Germinal center (tissue), 1 donor: ENCODE data around the gene WIF1.

ENCODE experiments used
- DNase-seq: peaks from one replicate; pipeline ENCODE4 v3.0.0; 2012; ENCODE audit warnings: mixed read lengths, low spot score

Gene WIF1

GRCh38 chr12:65122703-65123102 is 1.6 kb upstream of the WIF1 start:
- no peak for DNase-seq

- DNase-seq, result no peak
Observed at GRCh38 chr12:65121956-65122469, 908 bp upstream of the WIF1 start.

GRCh38 chr12:65119063-65119462 is 2.0 kb downstream of the WIF1 start:
- no peak for DNase-seq

- DNase-seq, result no peak
Observed at GRCh38 chr12:65113621-65114035, 7.5 kb downstream of the WIF1 start.

GRCh38 chr12:65106948-65107347 is 14.2 kb downstream of the WIF1 start:
- no peak for DNase-seq

GRCh38 chr12:65100140-65100539 is 21.0 kb downstream of the WIF1 start:
- DNase-seq, result no peak

DNA sequence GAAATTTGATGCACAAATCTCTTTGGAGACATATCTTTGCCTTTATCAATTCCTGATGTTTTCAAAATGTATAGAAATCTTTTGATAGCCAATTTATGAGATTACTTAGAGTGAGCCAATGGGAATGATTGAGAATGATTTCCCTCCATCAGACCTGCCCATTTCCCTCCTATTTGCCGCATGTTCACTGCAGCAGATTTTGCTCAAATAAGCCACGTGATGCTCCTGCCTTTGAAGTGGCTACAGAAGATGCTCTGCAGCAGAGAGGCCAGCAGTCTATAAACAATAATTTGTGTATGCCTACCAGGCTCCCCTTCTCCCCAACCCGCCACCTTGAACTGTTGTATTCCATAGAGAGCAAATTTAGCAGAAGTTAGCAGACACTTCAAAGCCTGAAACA is 21.9 kb downstream of the WIF1 start:
- DNase-seq, result no peak

GRCh38 chr12:65098364-65098763 is 22.7 kb downstream of the WIF1 start:
- DNase-seq, result no peak

DNA sequence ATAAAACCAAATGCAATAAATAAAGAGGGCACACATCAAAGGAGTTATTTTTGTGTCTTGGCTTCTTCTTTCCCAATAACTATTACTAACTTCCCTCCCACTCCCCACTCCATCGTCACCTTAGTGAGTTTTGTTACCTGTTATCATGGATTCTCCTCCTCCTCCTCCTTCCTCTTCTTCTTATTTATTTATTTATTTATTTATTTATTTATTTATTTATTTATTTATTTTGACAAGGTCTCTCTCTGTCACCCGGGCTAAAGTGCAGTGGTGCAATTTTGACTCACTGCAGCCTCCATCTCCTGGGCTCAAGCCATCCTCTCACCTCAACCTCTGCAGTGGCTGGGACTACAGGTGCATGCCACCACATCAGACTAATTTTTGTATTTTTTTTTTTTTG is 26.4 kb downstream of the WIF1 start:
- no peak for DNase-seq

DNA sequence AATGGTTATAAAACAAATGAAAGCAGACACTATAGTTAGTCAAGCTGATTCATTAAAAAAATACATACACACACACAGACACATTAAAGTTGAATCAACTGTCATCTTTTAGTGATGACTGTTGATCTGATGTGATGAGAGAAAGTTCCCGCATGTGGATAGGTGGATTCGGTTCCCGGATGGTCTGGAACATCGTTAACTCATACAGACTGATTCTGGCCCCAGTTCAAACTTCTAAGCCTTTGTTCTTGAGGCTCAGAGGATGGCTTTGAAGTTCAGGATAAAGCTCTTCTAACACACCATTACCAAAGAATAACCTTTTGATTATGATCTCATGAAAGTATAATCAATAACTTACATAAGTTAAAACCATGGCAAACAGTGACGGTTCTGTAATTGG is 27.5 kb downstream of the WIF1 start:
- DNase-seq, result no peak

- no peak for DNase-seq
Observed at GRCh38 chr12:65090461-65090860, 30.6 kb downstream of the WIF1 start.

- DNase-seq, result no peak
Observed at GRCh38 chr12:65086236-65086635, 34.9 kb downstream of the WIF1 start.

GRCh38 chr12:65084579-65084978 is 36.5 kb downstream of the WIF1 start:
- no peak for DNase-seq

DNA sequence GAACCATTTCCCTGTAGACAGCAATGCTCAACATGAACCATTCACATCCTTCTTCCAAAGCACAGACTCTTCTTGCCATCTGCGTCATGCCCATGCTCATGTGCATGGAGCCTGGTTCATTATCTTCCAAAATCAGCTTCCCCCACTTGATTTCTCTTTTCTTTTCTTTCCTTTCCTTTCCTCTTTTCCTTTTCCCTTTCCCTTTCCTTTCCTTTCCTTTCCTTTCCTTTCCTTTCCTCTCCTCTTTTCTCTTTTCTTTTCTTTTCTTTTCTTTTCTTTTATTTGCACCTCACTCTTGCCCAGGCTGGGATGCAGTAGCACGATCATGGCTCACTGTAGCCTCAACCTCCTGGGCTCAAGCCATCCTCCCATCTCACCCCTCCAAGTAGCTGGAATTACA is 37.5 kb downstream of the WIF1 start:
- no peak for DNase-seq

- DNase-seq, result no peak
Observed at GRCh38 chr12:65082406-65082805, 38.7 kb downstream of the WIF1 start.

GRCh38 chr12:65081496-65081895 is 39.6 kb downstream of the WIF1 start:
- DNase-seq, result no peak

GRCh38 chr12:65074932-65075331 is 46.2 kb downstream of the WIF1 start:
- no peak for DNase-seq

GRCh38 chr12:65069336-65069735 is 51.8 kb downstream of the WIF1 start:
- no peak for DNase-seq

DNA sequence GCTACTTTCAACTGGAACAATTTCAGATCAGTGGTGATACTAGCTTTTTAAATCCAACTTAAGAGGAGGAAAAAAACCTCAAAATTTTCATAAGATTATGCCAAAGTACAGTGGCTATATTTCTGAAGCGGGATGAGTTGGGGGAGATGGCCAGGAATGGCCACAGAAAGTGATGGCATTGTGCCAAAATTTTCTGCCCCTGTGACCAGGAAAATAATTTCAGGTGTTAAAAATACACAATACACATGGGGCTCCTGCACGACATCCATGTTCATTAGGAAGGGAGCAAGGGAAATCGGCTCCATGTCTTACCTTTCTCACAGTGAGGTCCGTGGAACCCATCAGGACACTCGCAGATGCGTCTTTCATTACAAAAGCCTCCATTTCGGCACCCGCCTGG is 53.7 kb downstream of the WIF1 start:
- DNase-seq, result no peak

DNA sequence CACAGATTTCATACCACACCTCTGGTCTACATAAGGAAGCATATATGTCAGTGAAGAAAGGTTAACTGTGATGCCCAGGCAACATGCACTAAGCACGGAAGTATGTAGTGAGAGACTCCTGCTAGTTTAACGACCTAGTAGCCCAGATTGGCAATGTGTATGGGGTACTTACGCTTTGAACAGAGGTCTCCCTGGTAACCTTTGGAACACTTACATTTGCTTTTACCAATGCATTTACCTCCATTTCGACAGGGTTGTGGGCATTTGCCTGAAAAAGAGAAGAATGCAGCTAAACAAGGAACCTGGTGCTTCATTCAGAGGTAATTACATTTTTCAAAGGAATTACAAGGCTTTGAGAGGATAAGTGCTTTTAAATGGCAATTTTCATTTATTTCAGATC is 65.2 kb downstream of the WIF1 start:
- DNase-seq, result no peak

DNA sequence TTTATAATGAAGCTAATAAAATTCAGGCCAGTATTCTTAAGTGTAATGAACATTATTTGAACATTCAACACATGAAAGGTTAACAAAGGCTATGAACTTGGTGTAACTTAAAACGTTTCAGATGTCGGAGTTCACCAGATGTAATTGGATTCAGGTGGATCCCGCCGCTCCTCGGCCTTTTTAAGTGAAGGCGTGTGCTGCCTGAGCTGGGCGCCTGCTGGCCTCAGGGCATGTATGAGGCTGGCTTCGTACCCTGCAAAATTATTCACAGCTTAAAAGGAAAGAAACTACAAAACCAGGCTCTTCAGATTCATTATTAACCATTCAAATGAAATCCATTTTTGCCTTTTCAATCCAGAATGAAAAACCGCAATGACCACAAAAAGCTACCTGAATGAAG is 69.9 kb downstream of the WIF1 start:
- no peak for DNase-seq

DNA sequence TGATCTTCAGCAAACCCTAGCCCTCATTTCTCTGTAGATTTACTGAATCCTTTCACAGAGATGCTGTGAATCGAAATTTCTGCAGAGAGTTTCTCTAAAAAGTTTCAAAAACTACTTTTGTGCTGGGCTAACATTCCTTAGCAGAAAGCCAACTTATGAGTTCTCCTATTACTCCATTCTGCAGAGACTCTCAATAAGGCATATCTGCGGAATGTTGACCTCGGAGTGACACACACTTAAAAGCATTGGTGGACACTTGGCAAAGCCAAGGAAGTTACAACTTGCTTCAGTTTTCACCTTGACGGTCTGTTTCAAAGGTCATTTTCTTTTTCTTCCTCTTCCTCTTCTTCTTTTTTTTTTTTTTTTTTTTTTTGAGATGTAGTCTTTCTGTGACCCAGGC is 75.8 kb downstream of the WIF1 start:
- no peak for DNase-seq

- no peak for DNase-seq
Observed at GRCh38 chr12:65039301-65039700, 81.8 kb downstream of the WIF1 start.

GRCh38 chr12:65025136-65025535 is 96.0 kb downstream of the WIF1 start:
- no peak for DNase-seq

DNA sequence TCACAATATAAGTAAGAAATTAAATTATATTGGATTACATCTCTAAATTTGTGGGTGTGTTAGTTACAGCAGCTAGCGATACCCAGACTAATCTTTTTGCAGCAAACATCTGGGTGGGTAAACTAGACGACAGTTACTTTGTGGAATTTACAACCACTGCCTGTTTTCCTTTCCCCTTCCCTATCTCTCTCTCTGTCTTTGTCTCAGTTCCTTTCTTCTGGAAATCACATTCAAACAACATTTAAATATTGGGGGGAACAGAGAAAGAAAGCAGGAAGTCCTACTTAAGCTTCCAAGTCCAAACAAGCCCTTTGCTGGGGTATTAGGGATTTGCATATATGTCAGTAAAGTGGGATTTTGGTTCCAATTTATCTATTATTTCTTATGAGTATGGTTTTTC is 97.6 kb downstream of the WIF1 start:
- no peak for DNase-seq
